HG02870 (cell line): Measurements from ENCODE around the gene AGMAT.

Experiments
- ATAC-seq: cut with Tn5 transposase; IDR thresholded peaks from one replicate; pipeline ENCODE4 v1.9.1; 2021; ENCODE audit warnings: mild to moderate bottlenecking, moderate library complexity; ENCODE audit not compliant: unreplicated experiment

AGMAT gene

DNA sequence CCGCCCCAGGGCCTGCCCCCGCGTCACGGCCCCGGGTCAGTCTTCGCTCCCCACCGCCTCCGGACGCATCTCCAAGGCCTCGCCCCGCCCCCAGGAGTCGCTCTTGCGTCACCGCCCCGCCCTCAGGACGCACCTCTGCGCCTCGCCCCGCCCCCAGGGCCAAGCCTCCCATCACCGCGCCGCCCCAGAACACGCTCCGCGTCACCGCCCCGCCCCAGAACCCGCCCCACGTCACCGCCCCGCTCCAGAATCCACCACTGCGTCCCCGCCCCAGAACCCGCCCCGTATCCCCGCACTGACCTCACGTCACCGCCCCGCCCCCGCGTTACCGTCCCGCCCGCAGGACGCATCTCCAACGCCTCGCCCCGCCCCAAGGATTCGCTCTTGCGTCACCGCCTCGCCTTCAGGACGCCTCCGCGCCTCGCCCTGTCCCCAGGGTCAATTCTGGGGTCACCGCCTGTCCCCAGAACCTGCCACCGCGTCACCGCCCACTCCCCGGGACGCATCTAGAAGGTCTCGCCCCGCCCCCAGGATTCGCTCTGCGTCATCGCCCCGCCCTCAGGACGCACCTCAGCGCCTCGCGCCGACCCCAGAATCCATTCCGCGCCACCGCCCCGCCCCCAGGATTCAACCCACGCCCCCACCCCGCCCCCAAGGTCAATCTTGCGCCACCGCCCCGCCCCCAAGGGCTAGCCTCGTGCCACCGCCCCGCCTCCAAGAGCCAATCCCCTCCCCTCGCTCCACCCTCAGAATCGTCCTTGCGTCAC, 60.4 kb downstream of the AGMAT start:
- ATAC-seq, result peak; percentile 38

DNA sequence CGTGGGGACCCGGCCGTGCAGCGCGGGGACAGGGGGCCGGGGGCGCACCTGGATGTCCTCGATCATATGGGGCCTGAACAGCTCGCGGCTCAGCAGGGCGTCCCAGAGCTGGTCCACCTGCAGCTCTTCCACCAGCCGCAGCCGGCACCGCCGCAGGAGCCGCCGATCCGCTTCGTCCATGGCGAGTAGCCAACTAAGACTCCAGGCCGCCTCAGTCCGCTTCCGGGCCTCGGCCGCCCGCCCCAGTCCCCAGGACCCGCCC, 60.9 kb downstream of the AGMAT start, which contains the start of gene CASP9:
Gene CASP9 (minus strand): TSS at position 195 of the 262 bp plus-strand sequence. CDS start 15 bp downstream, at position 180.
- no peak for ATAC-seq

DNA sequence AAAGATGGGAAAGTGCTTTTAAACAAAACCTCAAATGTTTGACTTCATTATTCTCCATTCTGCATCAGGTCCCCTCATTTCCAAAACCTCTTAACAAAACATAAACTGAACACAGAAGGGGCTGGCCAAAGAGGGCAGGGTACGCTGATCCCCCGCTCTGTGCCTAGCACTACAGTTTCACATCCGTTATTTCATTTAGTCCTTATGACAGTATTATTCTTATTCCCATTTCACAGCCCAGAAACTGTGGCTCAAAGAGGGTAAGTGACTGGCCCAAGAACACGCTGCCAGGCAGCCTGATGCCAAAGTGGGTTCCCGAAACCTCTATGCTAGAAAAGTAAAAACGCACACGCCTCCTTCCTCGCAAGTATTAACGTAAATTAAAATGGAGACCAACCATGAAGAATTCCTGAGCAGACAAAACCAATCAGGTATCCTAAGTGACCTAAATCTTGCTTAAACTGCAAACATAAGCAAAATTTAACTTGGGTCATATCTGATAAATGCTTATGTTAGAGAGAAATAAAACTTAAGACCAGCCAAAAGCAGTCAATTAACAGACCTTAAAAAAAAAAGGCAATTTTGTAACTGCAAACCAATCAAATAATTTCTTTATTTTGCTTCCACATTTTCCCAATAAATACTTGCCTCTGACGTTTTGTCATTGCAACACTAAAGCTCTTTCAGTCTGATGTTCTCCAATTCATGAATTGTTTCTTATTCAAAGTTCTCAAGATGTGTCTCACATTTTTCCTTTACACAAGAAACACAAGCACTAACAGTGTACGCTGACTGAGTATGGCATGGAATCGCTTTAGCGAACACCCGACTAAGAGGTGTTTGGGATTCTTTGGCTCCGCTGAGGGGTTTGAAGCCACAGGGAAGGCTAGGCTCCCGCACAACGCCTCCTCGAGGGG, 61.5 kb downstream of the AGMAT start:
- no peak for ATAC-seq

DNA sequence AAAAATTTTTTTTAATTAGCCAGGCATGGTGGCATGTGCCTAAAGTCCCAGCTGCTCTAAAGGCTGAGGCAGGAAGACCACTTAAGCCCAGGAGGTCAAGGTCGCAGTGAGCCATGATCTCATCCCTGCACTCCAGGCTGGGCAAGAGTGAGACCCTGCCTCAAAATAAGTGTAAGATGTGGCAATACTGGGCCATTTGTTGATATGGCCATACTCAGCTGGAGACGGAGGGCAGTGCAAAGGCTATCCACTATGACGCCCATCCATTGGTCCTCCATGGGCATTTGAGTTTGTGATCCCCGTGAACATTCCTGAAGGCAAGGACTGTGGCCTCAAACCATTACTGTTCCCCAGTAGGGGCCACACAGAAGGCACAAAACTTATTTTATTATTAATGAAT, 62.3 kb downstream of the AGMAT start:
- ATAC-seq, result no peak
